HG03095 (cell line): ENCODE measurements around the gene PDLIM7.

ENCODE experiments used
- ATAC-seq: cut with Tn5 transposase; IDR thresholded peaks from one replicate; pipeline ENCODE4 v1.9.1; 2021; ENCODE audit warnings: moderate library complexity; ENCODE audit not compliant: unreplicated experiment

The PDLIM7 gene

GRCh38 chr5:177458912-177459350, 38.5 kb downstream of the PDLIM7 start:
- ATAC-seq: no peak

- ATAC-seq: no peak
Measured at GRCh38 chr5:177457852-177458681, 39.3 kb downstream of the PDLIM7 start.

- ATAC-seq: peak; percentile 35
Measured at GRCh38 chr5:177456976-177457851, 40.2 kb downstream of the PDLIM7 start.

- ATAC-seq: no peak
Measured at GRCh38 chr5:177456591-177456964, 40.8 kb downstream of the PDLIM7 start.

- peak; percentile 10 for ATAC-seq
Measured at GRCh38 chr5:177455661-177456590, 41.5 kb downstream of the PDLIM7 start.

- peak; percentile 49 for ATAC-seq
Measured at GRCh38 chr5:177455036-177455660, 42.3 kb downstream of the PDLIM7 start.

GRCh38 chr5:177454397-177455035, 42.9 kb downstream of the PDLIM7 start:
- ATAC-seq: peak; percentile 42

GRCh38 chr5:177453852-177454396, 43.5 kb downstream of the PDLIM7 start:
- no peak for ATAC-seq

- no peak for ATAC-seq
Measured at GRCh38 chr5:177452688-177453638, 44.4 kb downstream of the PDLIM7 start.

GRCh38 chr5:177450667-177451424, 46.6 kb downstream of the PDLIM7 start:
- ATAC-seq: no peak

- no peak for ATAC-seq
Measured at GRCh38 chr5:177449140-177450061, 48.0 kb downstream of the PDLIM7 start.

GRCh38 chr5:177448244-177448950, 49.0 kb downstream of the PDLIM7 start:
- ATAC-seq: no peak

GRCh38 chr5:177447611-177448243, 49.7 kb downstream of the PDLIM7 start:
- ATAC-seq: no peak

- peak; percentile 27 for ATAC-seq
Measured at GRCh38 chr5:177447066-177447610, 50.3 kb downstream of the PDLIM7 start.
